DMS53 treated with DMSO at 0.1 percent for 48 hours (cell line): ENCODE measurements around the gene PPP1R9A.

Source experiments
- DNase-seq: peaks from one replicate; lab custom pipeline; 2025; ENCODE audit not compliant: unreplicated experiment; lab: John Stamatoyannopoulos, UW

The PPP1R9A gene

GRCh38 chr7:95092324-95092723 is 184.9 kb downstream of the PPP1R9A start:
- DNase-seq, result no peak

GRCh38 chr7:95095259-95095965 is 188.0 kb downstream of the PPP1R9A start:
- no peak for DNase-seq

GRCh38 chr7:95095966-95096540 is 188.7 kb downstream of the PPP1R9A start:
- no peak for DNase-seq

- DNase-seq, result peak; percentile 4
These were observed 189.9 kb downstream of the PPP1R9A start for GRCh38 chr7:95097291-95097690.

GRCh38 chr7:95097851-95098250 is 190.5 kb downstream of the PPP1R9A start:
- no peak for DNase-seq

GRCh38 chr7:95099106-95099505 is 191.7 kb downstream of the PPP1R9A start:
- DNase-seq, result no peak

GRCh38 chr7:95101422-95101821 is 194.0 kb downstream of the PPP1R9A start:
- DNase-seq, result no peak

- DNase-seq, result peak; percentile 9
These were observed 195.3 kb downstream of the PPP1R9A start for GRCh38 chr7:95102662-95103061.

GRCh38 chr7:95104739-95105138 is 197.3 kb downstream of the PPP1R9A start:
- DNase-seq, result peak; percentile 33

- DNase-seq, result no peak
These were observed 198.2 kb downstream of the PPP1R9A start for GRCh38 chr7:95105627-95106026.

- no peak for DNase-seq
These were observed 199.0 kb downstream of the PPP1R9A start for GRCh38 chr7:95106401-95106800.

GRCh38 chr7:95110707-95111106 is 203.3 kb downstream of the PPP1R9A start:
- DNase-seq, result no peak

GRCh38 chr7:95113590-95113989 is 206.2 kb downstream of the PPP1R9A start:
- no peak for DNase-seq

GRCh38 chr7:95126053-95126709 is 218.8 kb downstream of the PPP1R9A start:
- peak; percentile 37 for DNase-seq

- DNase-seq, result no peak
These were observed 225.1 kb downstream of the PPP1R9A start for GRCh38 chr7:95132500-95132899.

- no peak for DNase-seq
These were observed 232.5 kb downstream of the PPP1R9A start for GRCh38 chr7:95139922-95140321.

- DNase-seq, result no peak
These were observed 234.4 kb downstream of the PPP1R9A start for GRCh38 chr7:95141755-95142154.

GRCh38 chr7:95144256-95144655 is 236.9 kb downstream of the PPP1R9A start:
- DNase-seq, result no peak

- DNase-seq, result no peak
These were observed 248.6 kb downstream of the PPP1R9A start for GRCh38 chr7:95155965-95156364.

- DNase-seq, result no peak
These were observed 250.0 kb downstream of the PPP1R9A start for GRCh38 chr7:95157381-95157780.

GRCh38 chr7:95169678-95170077 is 262.3 kb downstream of the PPP1R9A start:
- no peak for DNase-seq

- no peak for DNase-seq
These were observed 265.0 kb downstream of the PPP1R9A start for GRCh38 chr7:95172420-95172819.
